HG03520 (cell line): ENCODE measurements around the gene TRIM28.
"Not testable (repeated sequence)": the region's sequence is repeated elsewhere in the genome, so short reads cannot be mapped to it uniquely, and the experiment has no call there.

ENCODE experiments used
- ATAC-seq: cut with Tn5 transposase; IDR thresholded peaks from one replicate; pipeline ENCODE4 v1.9.1; 2021; ENCODE audit warnings: mild to moderate bottlenecking, moderate library complexity; ENCODE audit not compliant: unreplicated experiment

TRIM28 gene

GRCh38 chr19:58543826-58544590 lies at the start of gene TRIM28:
TSS of gene TRIM28 (plus strand) at chr19:58544064. CDS start at chr19:58544758, 694 bp downstream.
- ATAC-seq, result peak; percentile 75

GRCh38 chr19:58497634-58498170 lies 46.2 kb upstream of the TRIM28 start:
- ATAC-seq, result no peak

GRCh38 chr19:58498316-58499020 lies 45.4 kb upstream of the TRIM28 start:
- no peak for ATAC-seq

- peak; percentile 83 for ATAC-seq
Observed at GRCh38 chr19:58499021-58499927, 44.6 kb upstream of the TRIM28 start.

GRCh38 chr19:58500242-58500641 lies 43.6 kb upstream of the TRIM28 start:
- ATAC-seq, result no peak

GRCh38 chr19:58507602-58508223 lies 36.2 kb upstream of the TRIM28 start:
- ATAC-seq, result not testable (repeated sequence)

- ATAC-seq, result no peak
Observed at GRCh38 chr19:58509731-58510083, 34.2 kb upstream of the TRIM28 start.

GRCh38 chr19:58510084-58510862 lies 33.6 kb upstream of the TRIM28 start:
- no peak for ATAC-seq

GRCh38 chr19:58511353-58512208 lies 32.3 kb upstream of the TRIM28 start, which contains the start of gene SLC27A5:
TSS of gene SLC27A5 (minus strand) at chr19:58511992. CDS start at chr19:58511955, 37 bp downstream.
- no peak for ATAC-seq

GRCh38 chr19:58513213-58513693 lies 30.6 kb upstream of the TRIM28 start:
- no peak for ATAC-seq

GRCh38 chr19:58513694-58514563 lies 29.9 kb upstream of the TRIM28 start:
- ATAC-seq, result peak; percentile 61

- no peak for ATAC-seq
Observed at GRCh38 chr19:58514564-58515022, 29.3 kb upstream of the TRIM28 start.

GRCh38 chr19:58515259-58515658 lies 28.6 kb upstream of the TRIM28 start:
- ATAC-seq, result no peak

GRCh38 chr19:58516246-58516836 lies 27.5 kb upstream of the TRIM28 start:
- no peak for ATAC-seq

- no peak for ATAC-seq
Observed at GRCh38 chr19:58516964-58517833, 26.7 kb upstream of the TRIM28 start.
